ENCODE results near the gene COX6B1. TPM values are rescaled to one million over a fixed set of nuclear protein-coding genes. Genes with fewer than 3 reads are reported as not detected.

COX6B1 gene
- total and polyA plus RNA-seq, 2 of the 8 experiments (the other 6 are each of a cell fraction or from before 2014, with no cell fraction given): 437 to 1,052 TPM

DNA sequence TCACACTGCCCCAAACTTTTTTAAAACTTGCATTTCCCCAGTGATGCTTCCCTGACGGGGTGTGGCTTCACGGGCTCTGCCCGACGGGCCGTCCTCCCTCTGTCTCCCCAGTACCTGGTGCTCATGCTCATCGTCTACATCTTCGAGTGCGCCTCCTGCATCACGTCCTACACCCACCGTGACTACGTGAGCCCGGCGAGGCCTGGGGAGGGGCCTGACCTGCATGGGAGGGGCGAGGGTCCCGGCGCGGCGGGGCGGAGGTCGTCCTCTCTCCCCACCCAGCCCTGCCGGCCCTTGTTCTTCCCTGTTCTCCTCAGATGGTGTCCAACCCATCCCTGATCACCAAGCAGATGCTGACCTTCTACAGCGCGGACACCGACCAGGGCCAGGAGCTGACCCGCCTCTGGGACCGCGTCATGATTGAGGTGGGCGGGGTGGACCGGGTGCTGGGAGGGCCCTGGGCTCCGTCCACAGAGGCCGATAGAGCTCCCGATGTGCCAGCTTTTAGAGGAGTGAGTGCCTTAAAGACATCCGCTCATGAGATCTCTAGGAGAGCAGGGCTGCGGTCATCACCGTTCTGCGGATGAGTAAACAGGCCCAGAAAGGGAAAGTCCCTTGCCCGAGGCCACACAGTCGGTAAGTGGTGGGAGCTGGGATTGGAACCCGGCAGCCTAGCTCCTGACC, 25.1 kb downstream of the COX6B1 start:
- Histone ChIP-seq H2BK120ac (replicated peaks; ENCODE audit: low read depth, low read length) (no peak overlapping the region), H3K79me2 (ENCODE audit: control insufficient read depth in 1 of 2, insufficient read depth in 2 of 2, low read length in 2 of 2) (no peaks in the 10 kb centered on the region), H3K79me1 (ENCODE audit: low read depth, low read length) (no peaks in the 10 kb centered on the region), H2BK15ac (ENCODE audit: low read length) (no peak overlapping the region; the same call in 1 of the 2 replicates), H3K4me3 (ENCODE audit: extremely low read depth in 1 of 4, insufficient read depth in 2 of 4, low read depth in 3 of 4, low read length in 4 of 4) (peak overlapping the region; percentile 61 to 77 (median 62)), H3K36me3 (ENCODE audit: control insufficient read depth in 2 of 4, insufficient read depth in 4 of 4, low read length in 3 of 4) (no peaks in the 10 kb centered on the region), H3K4me2 (ENCODE audit: insufficient read depth in 1 of 2, low read depth in 2 of 2, low read length in 2 of 2) (peak overlapping the region; percentile 59 to 76), H3K4me1 (replicated peaks in 1 of 4; ENCODE audit: control insufficient read depth in 3 of 4, insufficient read depth in 4 of 4, low read length in 3 of 4) (peaks cover 0 to 3% (median 0%) of the 10 kb centered on the region in 4 experiments; a peak in 2 of 7 replicates), H2BK5ac (ENCODE audit: low read depth, low read length) (peak overlapping the region; percentile 67; the same call in 1 of the 2 replicates), H3K9ac (replicated peaks in 1 of 4; ENCODE audit: extremely low read depth in 1 of 4, low read depth in 3 of 4, low read length in 3 of 4) (peak overlapping the region in 2 of 4 experiments; percentile 8 to 10; a peak in 2 of 7 replicates), H2BK20ac (ENCODE audit: low read length) (no peak overlapping the region), H4K5ac (ENCODE audit: insufficient read length, low read depth, low read length) (peak overlapping the region; percentile 40), H3K18ac (ENCODE audit: extremely low read depth, low read length) (0 out of 2 replicates have a peak overlapping the region, but pooled peaks have one; percentile 40), H4K20me1 (replicated peaks in 1 of 2; ENCODE audit: control insufficient read depth in 1 of 2, insufficient read depth in 2 of 2, low read length in 2 of 2) (no peaks in the 10 kb centered on the region), H3K56ac (replicated peaks; ENCODE audit: insufficient read length, low read depth, low read length) (no peak overlapping the region), H3K9me3 (ENCODE audit: insufficient read depth in 2 of 2, low read depth in 1 of 2, low read length in 1 of 2) (no peaks in the 10 kb centered on the region), H2BK12ac (ENCODE audit: low read depth, low read length) (0 out of 2 replicates have a peak overlapping the region, but pooled peaks have one; percentile 29), H3K23ac (ENCODE audit: insufficient read length) (no peak overlapping the region), H3K27me3 (replicated peaks in 1 of 4; ENCODE audit: control insufficient read depth in 3 of 4, extremely low read depth in 1 of 4, insufficient read depth in 3 of 4, low read length in 3 of 4) (peaks cover 0 to 4% (median 1%) of the 10 kb centered on the region in 4 experiments; a peak in 1 of 7 replicates), H4K8ac (ENCODE audit: extremely low read depth, insufficient read depth, low read length) (peak overlapping the region; percentile 75), H3K23me2 (ENCODE audit: low read depth, low read length) (no peaks in the 10 kb centered on the region; the same call in 1 of the 2 replicates), H3K14ac (ENCODE audit: insufficient read length) (no peak overlapping the region), H2AK5ac (ENCODE audit: low read depth, low read length) (no peak overlapping the region), H2AFZ (ENCODE audit: low read length) (peak overlapping the region; percentile 95), H4K91ac (replicated peaks; ENCODE audit: insufficient read length, low read length) (peak overlapping the region; percentile 7), H3K27ac (ENCODE audit: low read depth, low read length) (peak overlapping the region; percentile 29; the same call in 1 of the 2 replicates), H3K4ac (replicated peaks; ENCODE audit: insufficient read length, low read depth, low read length) (no peak overlapping the region)
- 8% methylated on average over 28 of the region's 39 CpGs; no CpG with 5 or more reads in 1 of the 2 experiments for WGBS, 2 experiments (ENCODE audit: extremely low coverage in 1 of 2, insufficient coverage in 1 of 2, insufficient read length in 1 of 2, insufficient replicate concordance in 2 of 2, low coverage in 1 of 2, low lambda C conversion rate in 2 of 2, missing lambda C conversion rate in 1 of 2)
- ChIA-PET POLR2A (ENCODE audit: partially characterized antibody) (interaction anchor here (0.6 to 1.9 kb wide), 6 partner anchors 13 to 31 kb away, joined by 3 to 5 read pairs (median 4); partner anchors contain the start of gene COX6B1), CTCF (ENCODE audit: partially characterized antibody) (interaction anchor here (0.6 to 2.2 kb wide), 8 partner anchors 9 to 229 kb away, joined by 3 to 9 read pairs (median 4); no protein-coding TSS in a partner anchor)
- FAIRE-seq: peak; percentile 62
- DNase-seq (ENCODE audit: low read depth in 1 of 2, low spot score in 2 of 2): peak; percentile 21 to 89
- TF ChIP-seq SIN3A (conservative IDR thresholded peaks at IDR 0.05 in 1 of 2, IDR thresholded peaks at IDR 0.05 in 1 of 2; ENCODE audit: low read depth in 1 of 2, low read length in 2 of 2) (no peak), TEAD4 (IDR thresholded peaks at IDR 0.05; ENCODE audit: low read depth, low read length) (no peak), BRCA1 (IDR thresholded peaks at IDR 0.05; ENCODE audit: low read depth, low read length) (no peak), RBBP5 (IDR thresholded peaks at IDR 0.05; ENCODE audit: borderline replicate concordance, low read depth, low read length) (no peak), KDM4A (IDR thresholded peaks at IDR 0.05; ENCODE audit: low read depth, low read length, severe bottlenecking) (peak; percentile 98), HDAC2 (IDR thresholded peaks at IDR 0.05; ENCODE audit: borderline replicate concordance in 1 of 2, low read depth in 2 of 2, low read length in 2 of 2) (no peak), GTF2F1 (IDR thresholded peaks at IDR 0.05; ENCODE audit: borderline replicate concordance, low read depth, low read length) (no peak), PHF8 (conservative IDR thresholded peaks at IDR 0.05; ENCODE audit: low read depth, low read length) (no peak), USF2 (IDR thresholded peaks at IDR 0.05; ENCODE audit: low read length) (no peak)
